ENCODE measurements around the gene POLL.

The POLL gene

DNA sequence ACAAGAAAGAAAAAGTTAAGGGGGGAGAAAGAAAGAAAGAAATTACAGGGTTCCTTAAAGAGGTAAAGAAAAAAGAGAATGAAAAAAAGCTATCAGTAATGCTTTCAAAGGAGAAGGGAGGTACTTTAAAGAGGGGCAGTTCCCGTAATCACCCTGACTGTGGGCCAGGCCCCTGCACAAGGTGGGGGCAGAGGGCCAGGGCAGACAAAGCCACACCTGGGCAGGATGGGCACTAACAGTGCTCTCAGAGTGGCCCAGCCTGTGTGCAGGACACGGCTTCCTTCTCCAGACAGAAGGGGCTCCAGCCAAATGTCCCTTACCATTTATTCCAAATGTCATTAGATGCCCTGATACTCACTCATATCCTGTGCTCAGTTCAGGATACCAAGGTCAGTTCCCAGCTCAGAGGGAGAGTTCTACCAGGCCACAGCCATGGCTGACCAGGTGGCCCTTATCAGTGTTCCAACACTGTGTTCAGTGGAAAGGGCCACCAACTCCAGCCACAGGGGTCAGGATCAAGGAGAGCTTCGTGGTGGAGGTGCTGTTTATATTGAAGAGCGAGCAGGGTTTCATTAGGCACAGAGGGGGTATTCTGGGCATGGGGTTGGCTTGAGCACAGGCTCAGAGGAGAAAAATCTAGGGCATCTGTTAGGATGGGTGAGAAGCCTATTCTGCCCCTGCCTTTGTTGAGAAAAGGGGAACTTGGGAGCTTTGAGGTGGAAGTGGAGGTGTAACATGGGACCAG lies 29.9 kb upstream of the POLL start:
- H3K27ac ChIP-seq (ENCODE audit: low read length), result no peak overlapping the region
- H3K9me3 ChIP-seq (ENCODE audit: control insufficient read depth in 2 of 2, low read length in 2 of 2), result no peaks in the 10 kb centered on the region
- no peak overlapping the region for H3K9ac ChIP-seq (ENCODE audit: low read length in 2 of 2)
- H3K4me1 ChIP-seq (ENCODE audit: control insufficient read depth, insufficient read depth, low read length), result no peaks in the 10 kb centered on the region
- no peaks in the 10 kb centered on the region for H3K27me3 ChIP-seq (ENCODE audit: control insufficient read depth in 1 of 2, insufficient read depth in 2 of 2, low read length in 2 of 2)
- H3K36me3 ChIP-seq (ENCODE audit: control insufficient read depth in 2 of 2, insufficient read depth in 2 of 2, low read length in 2 of 2), result peaks cover 30% of the 10 kb centered on the region in 2 donors
- no peak overlapping the region for H3K4me3 ChIP-seq (ENCODE audit: low read length in 2 of 2)

DNA sequence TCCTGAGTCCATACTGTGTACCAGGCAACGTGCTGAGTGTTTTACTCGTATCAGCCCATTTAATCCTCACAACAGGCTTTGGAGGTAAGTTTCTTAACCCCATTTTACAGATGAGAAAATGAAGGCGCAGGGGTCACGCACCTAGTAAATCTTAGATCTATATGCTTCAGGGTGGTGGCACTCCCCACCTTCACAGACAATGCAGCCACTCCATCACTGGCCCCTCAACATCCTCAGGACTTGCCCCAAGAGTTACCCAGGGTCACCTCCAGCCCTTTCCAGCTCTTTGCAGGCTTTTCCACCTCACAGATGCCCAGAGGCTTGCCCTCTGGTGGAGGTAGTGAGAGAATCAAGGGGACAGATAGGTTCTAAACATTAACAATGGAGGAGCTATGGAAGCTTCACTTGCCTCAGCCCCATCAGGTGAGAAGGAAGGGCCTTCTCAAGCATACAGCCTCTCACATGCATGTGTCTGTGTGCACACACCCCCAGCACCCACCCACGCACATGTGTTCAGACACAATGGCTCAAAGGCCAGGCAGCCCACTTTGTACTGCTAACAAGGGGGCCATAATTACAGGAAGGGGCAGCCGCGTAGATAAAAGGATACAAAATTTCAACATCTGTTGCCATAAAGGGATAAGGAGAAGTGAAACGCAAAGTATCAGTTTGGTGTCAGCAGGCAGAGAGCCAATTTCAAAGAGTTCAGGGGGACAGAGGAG lies 29.2 kb upstream of the POLL start:
- H3K27me3 ChIP-seq (ENCODE audit: control insufficient read depth in 1 of 2, insufficient read depth in 2 of 2, low read length in 2 of 2), result no peaks in the 10 kb centered on the region
- no peak overlapping the region for H3K9ac ChIP-seq (ENCODE audit: low read length in 2 of 2)
- H3K4me1 ChIP-seq (ENCODE audit: control insufficient read depth, insufficient read depth, low read length), result no peaks in the 10 kb centered on the region
- peaks cover 30% of the 10 kb centered on the region in 2 donors for H3K36me3 ChIP-seq (ENCODE audit: control insufficient read depth in 2 of 2, insufficient read depth in 2 of 2, low read length in 2 of 2)
- no peak overlapping the region for H3K4me3 ChIP-seq (ENCODE audit: low read length in 2 of 2)
- no peaks in the 10 kb centered on the region for H3K9me3 ChIP-seq (ENCODE audit: control insufficient read depth in 2 of 2, low read length in 2 of 2)
- no peak overlapping the region for H3K27ac ChIP-seq (ENCODE audit: low read length)

DNA sequence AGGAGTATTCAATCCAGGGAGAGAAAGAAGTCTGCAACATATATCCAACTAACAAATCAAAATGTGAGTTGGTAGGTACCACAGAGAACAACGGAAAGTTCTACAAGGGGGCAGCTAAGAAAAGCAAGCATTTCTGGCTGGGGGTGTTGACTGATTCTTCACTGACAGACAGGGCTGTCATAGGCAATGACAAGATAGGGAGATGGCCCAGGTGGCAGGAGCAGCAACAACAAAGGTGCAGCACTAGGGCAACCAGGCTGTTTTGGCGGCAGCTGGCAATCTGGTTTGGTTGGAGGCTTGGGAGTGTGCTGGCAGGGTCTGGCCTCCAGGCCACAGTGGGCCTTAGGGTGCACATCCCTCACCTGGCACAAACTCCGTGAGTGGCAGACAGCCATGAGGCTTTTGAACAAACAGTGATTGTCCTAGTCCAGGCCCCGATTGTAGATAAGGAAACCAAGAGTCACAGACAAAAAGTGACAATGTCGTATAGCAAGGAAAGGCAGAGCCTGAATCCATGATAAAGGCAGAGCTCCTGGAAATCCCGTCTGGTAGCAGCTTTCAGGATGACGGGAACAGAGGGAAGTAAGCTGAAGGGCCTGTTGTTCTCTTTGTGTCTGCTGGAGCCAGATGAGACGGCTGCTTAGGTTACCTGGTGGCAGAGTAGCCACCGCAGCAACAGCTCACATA lies 28.5 kb upstream of the POLL start:
- Histone ChIP-seq H3K27me3 (ENCODE audit: control insufficient read depth in 1 of 2, insufficient read depth in 2 of 2, low read length in 2 of 2) (no peaks in the 10 kb centered on the region), H3K4me3 (ENCODE audit: low read length in 2 of 2) (no peak overlapping the region), H3K9ac (ENCODE audit: low read length in 2 of 2) (no peak overlapping the region), H3K9me3 (ENCODE audit: control insufficient read depth in 2 of 2, low read length in 2 of 2) (no peaks in the 10 kb centered on the region), H3K27ac (ENCODE audit: low read length) (no peak overlapping the region), H3K36me3 (ENCODE audit: control insufficient read depth in 2 of 2, insufficient read depth in 2 of 2, low read length in 2 of 2) (peaks cover 28 to 34% of the 10 kb centered on the region in 2 donors), H3K4me1 (ENCODE audit: control insufficient read depth, insufficient read depth, low read length) (no peaks in the 10 kb centered on the region)

DNA sequence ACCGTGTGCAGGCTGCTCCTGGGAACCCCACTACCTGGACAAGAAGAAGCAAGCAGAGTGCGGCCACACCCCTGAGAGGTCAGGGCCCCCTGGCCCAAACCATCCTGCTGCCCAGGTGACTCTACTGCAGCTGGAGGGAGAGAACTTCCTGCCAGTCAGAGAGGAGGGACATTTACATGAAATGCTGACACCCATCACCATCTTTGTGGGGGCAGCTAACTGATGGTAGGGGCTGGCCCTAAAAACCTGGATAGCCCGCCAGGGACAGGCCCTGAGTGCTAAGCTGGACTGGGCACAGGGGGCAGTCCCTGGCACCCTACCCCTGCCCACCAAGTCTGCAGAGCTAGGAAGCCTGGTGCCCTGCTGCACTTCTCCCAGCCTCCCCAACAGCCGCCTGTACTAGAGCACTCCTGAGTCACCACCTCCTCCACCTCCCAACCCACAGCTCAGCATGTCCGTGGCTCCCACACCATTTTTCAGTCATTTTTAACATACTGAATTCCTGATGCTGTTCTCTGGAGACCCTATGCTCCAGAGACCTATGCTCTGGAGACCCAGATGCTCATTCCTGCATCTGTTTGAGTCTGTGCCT lies 27.6 kb upstream of the POLL start:
- no peak overlapping the region for H3K27ac ChIP-seq (ENCODE audit: low read length)
- H3K36me3 ChIP-seq (ENCODE audit: control insufficient read depth in 2 of 2, insufficient read depth in 2 of 2, low read length in 2 of 2), result peaks cover 27 to 35% of the 10 kb centered on the region in 2 donors
- H3K27me3 ChIP-seq (ENCODE audit: control insufficient read depth in 1 of 2, insufficient read depth in 2 of 2, low read length in 2 of 2), result no peaks in the 10 kb centered on the region
- H3K4me3 ChIP-seq (ENCODE audit: low read length in 2 of 2), result no peak overlapping the region
- H3K4me1 ChIP-seq (ENCODE audit: control insufficient read depth, insufficient read depth, low read length), result no peaks in the 10 kb centered on the region
- H3K9ac ChIP-seq (ENCODE audit: low read length in 2 of 2), result no peak overlapping the region
- no peaks in the 10 kb centered on the region for H3K9me3 ChIP-seq (ENCODE audit: control insufficient read depth in 2 of 2, low read length in 2 of 2)

DNA sequence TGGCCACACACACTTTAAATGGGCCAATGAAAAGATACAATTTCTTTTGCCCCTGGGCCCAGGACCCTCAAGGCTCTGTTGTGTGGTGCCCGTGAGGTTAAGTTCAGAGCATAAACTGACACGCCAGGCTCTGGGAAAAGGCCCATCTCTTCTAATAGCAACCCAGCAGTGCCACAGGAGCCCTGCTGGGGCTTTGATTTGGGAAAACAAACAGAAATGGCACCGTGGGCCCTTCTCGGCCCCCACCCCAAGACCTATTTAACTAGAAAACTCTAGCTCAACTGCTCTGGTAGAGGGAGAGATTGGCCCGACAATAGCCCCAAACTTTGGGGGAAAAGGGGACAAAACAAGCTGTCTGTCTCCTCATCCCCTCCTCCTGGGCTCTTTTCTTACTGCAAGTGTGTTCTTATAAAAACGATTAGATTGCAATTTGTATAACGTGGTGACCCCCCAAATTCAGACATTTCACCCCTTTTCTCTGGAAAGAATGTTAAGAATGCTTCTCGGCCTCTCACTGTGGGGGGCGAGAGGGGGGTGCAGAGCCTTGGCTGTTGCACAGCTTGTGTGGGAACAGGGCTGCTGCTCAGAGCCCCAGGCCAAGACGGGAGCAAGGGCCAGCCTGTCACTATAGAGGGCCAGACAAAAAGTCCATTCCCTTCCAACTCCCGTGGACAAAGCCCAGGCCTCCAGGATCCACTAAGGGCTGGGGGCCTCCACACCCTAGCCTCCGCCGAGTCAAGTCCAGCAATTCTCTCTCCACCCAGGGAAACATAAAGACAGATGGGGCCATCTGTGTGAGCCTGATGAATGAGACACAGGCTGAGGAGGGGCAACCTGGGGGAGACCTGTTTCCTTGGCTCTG lies 26.8 kb upstream of the POLL start:
- Histone ChIP-seq H3K4me3 (ENCODE audit: low read length in 2 of 2) (no peak overlapping the region), H3K27ac (ENCODE audit: low read length) (no peak overlapping the region), H3K9me3 (ENCODE audit: control insufficient read depth in 2 of 2, low read length in 2 of 2) (no peaks in the 10 kb centered on the region), H3K4me1 (ENCODE audit: control insufficient read depth, insufficient read depth, low read length) (no peaks in the 10 kb centered on the region), H3K36me3 (ENCODE audit: control insufficient read depth in 2 of 2, insufficient read depth in 2 of 2, low read length in 2 of 2) (peaks cover 26 to 36% of the 10 kb centered on the region in 2 donors), H3K27me3 (ENCODE audit: control insufficient read depth in 1 of 2, insufficient read depth in 2 of 2, low read length in 2 of 2) (no peaks in the 10 kb centered on the region), H3K9ac (ENCODE audit: low read length in 2 of 2) (no peak overlapping the region)

DNA sequence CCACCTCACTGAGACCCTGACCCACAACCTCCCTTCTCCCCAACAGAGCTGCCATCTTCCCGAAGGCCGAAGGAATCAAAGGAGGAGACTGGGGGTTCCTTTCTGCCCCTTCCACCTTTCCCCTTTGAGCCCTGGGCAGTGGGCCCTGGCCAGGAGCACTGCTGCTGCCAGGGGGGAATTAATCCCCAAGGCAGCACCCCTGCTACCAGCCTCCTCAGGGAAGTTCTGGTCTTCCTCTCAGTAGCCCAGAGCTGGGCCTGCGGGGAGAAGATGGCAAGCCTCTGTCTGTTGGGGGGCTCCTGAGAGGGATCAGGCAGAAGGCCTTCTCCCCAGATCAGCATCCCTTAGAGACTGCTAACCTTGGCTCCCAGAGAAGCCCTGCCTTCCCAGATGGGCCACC lies 25.6 kb upstream of the POLL start:
- H3K9ac ChIP-seq (ENCODE audit: low read length in 2 of 2), result no peak overlapping the region
- H3K9me3 ChIP-seq (ENCODE audit: control insufficient read depth in 2 of 2, low read length in 2 of 2), result no peaks in the 10 kb centered on the region
- no peaks in the 10 kb centered on the region for H3K27me3 ChIP-seq (ENCODE audit: control insufficient read depth in 1 of 2, insufficient read depth in 2 of 2, low read length in 2 of 2)
- peaks cover 33 to 45% of the 10 kb centered on the region in 2 donors for H3K36me3 ChIP-seq (ENCODE audit: control insufficient read depth in 2 of 2, insufficient read depth in 2 of 2, low read length in 2 of 2)
- no peaks in the 10 kb centered on the region for H3K4me1 ChIP-seq (ENCODE audit: control insufficient read depth, insufficient read depth, low read length)
- no peak overlapping the region for H3K4me3 ChIP-seq (ENCODE audit: low read length in 2 of 2)
- H3K27ac ChIP-seq (ENCODE audit: low read length), result no peak overlapping the region

DNA sequence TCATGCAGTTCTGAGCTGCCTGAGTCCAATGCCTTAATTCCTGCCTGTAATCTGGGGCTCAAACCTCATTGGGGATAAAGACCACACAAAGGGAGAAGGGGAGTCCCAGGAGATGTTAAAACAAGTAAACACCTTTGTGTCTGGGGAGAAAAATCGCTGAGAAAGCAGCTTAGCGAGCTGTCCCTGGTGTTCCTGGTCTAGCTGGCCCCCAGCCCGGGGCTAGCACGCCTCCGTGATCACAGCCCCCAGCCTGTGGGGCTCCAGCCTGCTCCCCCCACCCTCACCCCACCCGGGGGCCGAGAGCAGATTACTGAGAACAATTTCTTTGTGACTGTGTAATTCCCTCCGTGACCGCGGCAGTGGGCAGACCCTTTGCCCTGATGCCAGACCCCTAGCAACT lies 24.8 kb upstream of the POLL start:
- H3K9ac ChIP-seq (ENCODE audit: low read length in 2 of 2), result no peak overlapping the region
- H3K36me3 ChIP-seq (ENCODE audit: control insufficient read depth in 2 of 2, insufficient read depth in 2 of 2, low read length in 2 of 2), result peaks cover 38 to 47% of the 10 kb centered on the region in 2 donors
- no peak overlapping the region for H3K4me3 ChIP-seq (ENCODE audit: low read length in 2 of 2)
- H3K9me3 ChIP-seq (ENCODE audit: control insufficient read depth in 2 of 2, low read length in 2 of 2), result no peaks in the 10 kb centered on the region
- no peaks in the 10 kb centered on the region for H3K27me3 ChIP-seq (ENCODE audit: control insufficient read depth in 1 of 2, insufficient read depth in 2 of 2, low read length in 2 of 2)
- H3K4me1 ChIP-seq (ENCODE audit: control insufficient read depth, insufficient read depth, low read length), result no peaks in the 10 kb centered on the region
- no peak overlapping the region for H3K27ac ChIP-seq (ENCODE audit: low read length)

DNA sequence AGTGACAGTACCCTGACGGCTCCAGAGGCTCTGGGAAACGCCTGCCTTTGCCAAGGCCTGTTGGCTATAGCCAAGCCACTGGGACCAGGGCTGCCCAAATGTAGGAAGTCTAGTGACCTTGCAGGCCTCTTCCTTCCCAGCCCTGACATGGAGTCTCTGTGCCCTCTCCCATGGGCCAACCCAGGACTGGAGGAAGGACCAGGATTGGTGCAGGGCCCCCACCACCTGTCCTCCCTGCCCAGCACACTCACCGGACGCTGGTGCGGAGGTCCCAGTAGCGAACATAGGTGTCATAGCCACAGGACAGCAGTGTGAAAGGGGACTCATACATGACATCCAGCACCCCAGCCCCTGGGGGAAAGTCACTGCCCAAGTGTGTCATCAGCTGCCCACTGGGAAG lies 24.0 kb upstream of the POLL start:
- Histone ChIP-seq H3K4me3 (ENCODE audit: low read length in 2 of 2) (no peak overlapping the region), H3K27me3 (ENCODE audit: control insufficient read depth in 1 of 2, insufficient read depth in 2 of 2, low read length in 2 of 2) (no peaks in the 10 kb centered on the region), H3K4me1 (ENCODE audit: control insufficient read depth, insufficient read depth, low read length) (no peaks in the 10 kb centered on the region), H3K9ac (ENCODE audit: low read length in 2 of 2) (no peak overlapping the region), H3K27ac (ENCODE audit: low read length) (no peak overlapping the region), H3K36me3 (ENCODE audit: control insufficient read depth in 2 of 2, insufficient read depth in 2 of 2, low read length in 2 of 2) (peaks cover 34 to 48% of the 10 kb centered on the region in 2 donors), H3K9me3 (ENCODE audit: control insufficient read depth in 2 of 2, low read length in 2 of 2) (no peaks in the 10 kb centered on the region)

DNA sequence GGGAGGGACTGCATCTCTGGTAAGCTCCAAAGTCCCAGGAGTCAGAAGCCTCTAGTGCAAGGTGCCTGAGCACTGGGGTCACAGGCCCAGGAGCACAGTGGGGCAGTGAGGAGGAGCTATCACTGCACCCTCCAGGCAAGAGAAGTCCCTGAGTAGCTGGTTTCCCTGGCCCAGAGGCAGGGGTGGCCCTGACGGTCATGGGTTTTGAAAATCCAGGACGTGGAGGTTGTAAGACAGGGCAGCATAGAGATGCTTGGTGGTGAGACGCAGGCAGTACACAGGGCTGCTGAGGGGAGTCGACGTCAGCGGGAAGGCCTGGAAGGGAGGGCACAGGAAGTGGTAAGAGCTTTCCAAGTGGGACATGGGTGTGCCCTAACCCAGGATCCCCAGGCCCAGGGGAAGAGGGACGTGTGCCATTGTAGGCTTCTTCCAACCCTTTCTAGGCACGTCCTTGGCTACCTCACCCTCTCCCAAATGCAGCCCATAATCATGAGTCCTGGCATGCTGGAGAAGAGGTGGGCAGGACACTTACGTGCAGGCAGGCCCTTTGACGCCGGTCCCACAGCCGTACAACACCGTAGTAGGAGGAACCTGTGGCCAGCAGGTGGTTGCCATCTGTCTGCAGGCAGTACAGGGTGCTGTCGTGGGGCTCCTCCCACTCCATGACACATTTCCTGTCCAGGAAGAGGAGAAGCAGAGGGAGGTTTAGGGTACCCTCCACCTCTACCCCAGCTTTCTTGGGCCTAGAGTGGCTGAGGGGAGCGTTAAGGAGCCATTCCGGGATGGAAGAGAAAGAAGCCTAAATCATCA lies 23.2 kb upstream of the POLL start:
- no peak overlapping the region for H3K27ac ChIP-seq (ENCODE audit: low read length)
- H3K36me3 ChIP-seq (ENCODE audit: control insufficient read depth in 2 of 2, insufficient read depth in 2 of 2, low read length in 2 of 2), result peaks cover 27 to 51% of the 10 kb centered on the region in 2 donors
- no peaks in the 10 kb centered on the region for H3K9me3 ChIP-seq (ENCODE audit: control insufficient read depth in 2 of 2, low read length in 2 of 2)
- H3K4me1 ChIP-seq (ENCODE audit: control insufficient read depth, insufficient read depth, low read length), result no peaks in the 10 kb centered on the region
- no peak overlapping the region for H3K4me3 ChIP-seq (ENCODE audit: low read length in 2 of 2)
- H3K27me3 ChIP-seq (ENCODE audit: control insufficient read depth in 1 of 2, insufficient read depth in 2 of 2, low read length in 2 of 2), result no peaks in the 10 kb centered on the region
- H3K9ac ChIP-seq (ENCODE audit: low read length in 2 of 2), result no peak overlapping the region
